GM23338 (cell line): Measurements from ENCODE around the gene SLC25A39.

ENCODE experiments used
- CREB1 ChIP-seq: fragments of 250-450 bp; sonication (Bioruptor Pico); IDR thresholded peaks from 2 replicates; pipeline ENCODE4 v1.5.0; 2020; ENCODE audit warnings: low read depth, mild to moderate bottlenecking, moderate library complexity
- CTCF ChIP-seq, 2 experiments: fragments of 200-600 bp in 1 of 2; sonication (generic) in 1 of 2; conservative IDR thresholded peaks; 2 replicates each; pipeline versions ENCODE4 v1.5.1 to v1.6.1; 2016 to 2017; ENCODE audit warnings: antibody characterized with exemption in 2 of 2, low read depth in 2 of 2, mild to moderate bottlenecking in 2 of 2, moderate library complexity in 1 of 2
- EZH2 ChIP-seq: fragments of 200-600 bp; sonication (generic); IDR thresholded peaks from one replicate; pipeline ENCODE4 v1.8.0; 2017; ENCODE audit warnings: antibody characterized with exemption, mild to moderate bottlenecking, low read depth; ENCODE audit not compliant: unreplicated experiment
- EZH2phosphoT487 ChIP-seq: fragments of 200-600 bp; sonication (generic); IDR thresholded peaks from one replicate; pipeline ENCODE4 v1.8.1; 2018; ENCODE audit warnings: antibody characterized with exemption; ENCODE audit not compliant: unreplicated experiment
- NANOG ChIP-seq: IDR thresholded peaks from 2 replicates; pipeline ENCODE4 v1.6.1; 2016; ENCODE audit warnings: antibody characterized with exemption, borderline replicate concordance
- POLR2AphosphoS5 ChIP-seq: IDR thresholded peaks from 2 replicates; pipeline ENCODE4 v1.6.1; 2016; ENCODE audit warnings: antibody characterized with exemption, low read depth
- TF ChIP-seq, protein P1 (sequence below): IDR thresholded peaks from one replicate; pipeline ENCODE4 v1.6.1; 2018; ENCODE audit warnings: antibody characterized with exemption; ENCODE audit not compliant: unreplicated experiment

DNA sequence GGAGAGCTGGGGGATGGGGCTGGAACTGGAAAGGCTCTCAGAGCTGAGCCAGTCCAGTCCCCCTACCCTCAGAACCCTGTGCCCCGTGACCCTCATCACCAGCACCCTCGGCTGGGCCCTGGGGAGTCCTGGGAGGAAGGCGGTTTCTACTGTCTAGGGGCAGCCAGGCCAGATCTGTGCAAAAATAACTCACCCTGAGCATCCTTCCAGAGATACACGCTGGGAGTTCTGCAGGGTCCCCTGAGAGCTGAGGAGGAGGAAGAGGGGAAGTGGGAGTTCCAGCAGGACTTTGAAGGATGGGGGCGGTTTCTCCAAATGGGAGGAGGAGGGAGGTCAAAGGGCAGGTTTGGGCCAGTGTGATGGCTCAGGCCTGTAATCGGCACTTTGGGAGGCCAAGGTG lies 51.7 kb downstream of the SLC25A39 start:
- TF ChIP-seq CTCF (conservative IDR thresholded peaks at IDR 0.05; ENCODE audit: low read depth in 2 of 2) (no peak), POLR2AphosphoS5 (no peak), EZH2phosphoT487 (no peak), EZH2 (no peak), CREB1 (CRISPR knock-in tag) (no peak), NANOG (no peak)
- TF ChIP-seq, protein P1, sequence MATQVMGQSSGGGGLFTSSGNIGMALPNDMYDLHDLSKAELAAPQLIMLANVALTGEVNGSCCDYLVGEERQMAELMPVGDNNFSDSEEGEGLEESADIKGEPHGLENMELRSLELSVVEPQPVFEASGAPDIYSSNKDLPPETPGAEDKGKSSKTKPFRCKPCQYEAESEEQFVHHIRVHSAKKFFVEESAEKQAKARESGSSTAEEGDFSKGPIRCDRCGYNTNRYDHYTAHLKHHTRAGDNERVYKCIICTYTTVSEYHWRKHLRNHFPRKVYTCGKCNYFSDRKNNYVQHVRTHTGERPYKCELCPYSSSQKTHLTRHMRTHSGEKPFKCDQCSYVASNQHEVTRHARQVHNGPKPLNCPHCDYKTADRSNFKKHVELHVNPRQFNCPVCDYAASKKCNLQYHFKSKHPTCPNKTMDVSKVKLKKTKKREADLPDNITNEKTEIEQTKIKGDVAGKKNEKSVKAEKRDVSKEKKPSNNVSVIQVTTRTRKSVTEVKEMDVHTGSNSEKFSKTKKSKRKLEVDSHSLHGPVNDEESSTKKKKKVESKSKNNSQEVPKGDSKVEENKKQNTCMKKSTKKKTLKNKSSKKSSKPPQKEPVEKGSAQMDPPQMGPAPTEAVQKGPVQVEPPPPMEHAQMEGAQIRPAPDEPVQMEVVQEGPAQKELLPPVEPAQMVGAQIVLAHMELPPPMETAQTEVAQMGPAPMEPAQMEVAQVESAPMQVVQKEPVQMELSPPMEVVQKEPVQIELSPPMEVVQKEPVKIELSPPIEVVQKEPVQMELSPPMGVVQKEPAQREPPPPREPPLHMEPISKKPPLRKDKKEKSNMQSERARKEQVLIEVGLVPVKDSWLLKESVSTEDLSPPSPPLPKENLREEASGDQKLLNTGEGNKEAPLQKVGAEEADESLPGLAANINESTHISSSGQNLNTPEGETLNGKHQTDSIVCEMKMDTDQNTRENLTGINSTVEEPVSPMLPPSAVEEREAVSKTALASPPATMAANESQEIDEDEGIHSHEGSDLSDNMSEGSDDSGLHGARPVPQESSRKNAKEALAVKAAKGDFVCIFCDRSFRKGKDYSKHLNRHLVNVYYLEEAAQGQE = no peak
